ENCODE results near the gene NUP98.

DNA sequence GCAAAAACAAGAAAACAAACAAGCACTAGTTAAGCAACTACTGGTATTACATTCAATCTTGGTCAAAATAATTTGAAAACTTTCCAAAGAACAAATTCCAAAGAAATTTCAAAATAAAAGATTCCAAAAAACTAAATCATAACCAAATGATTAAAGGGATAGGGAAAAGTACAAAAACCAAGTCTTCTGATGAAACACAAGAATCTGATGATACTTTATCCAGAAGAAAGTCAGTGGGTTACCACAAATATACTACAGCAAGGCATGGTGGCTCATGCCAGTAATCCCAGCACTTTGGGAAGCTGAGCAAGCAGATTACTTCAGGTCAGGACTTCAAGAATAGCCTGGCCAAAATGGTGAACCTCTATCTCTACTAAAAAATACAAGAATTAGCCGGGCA lies 59.1 kb downstream of the NUP98 start:
- TF ChIP-seq, protein P1, sequence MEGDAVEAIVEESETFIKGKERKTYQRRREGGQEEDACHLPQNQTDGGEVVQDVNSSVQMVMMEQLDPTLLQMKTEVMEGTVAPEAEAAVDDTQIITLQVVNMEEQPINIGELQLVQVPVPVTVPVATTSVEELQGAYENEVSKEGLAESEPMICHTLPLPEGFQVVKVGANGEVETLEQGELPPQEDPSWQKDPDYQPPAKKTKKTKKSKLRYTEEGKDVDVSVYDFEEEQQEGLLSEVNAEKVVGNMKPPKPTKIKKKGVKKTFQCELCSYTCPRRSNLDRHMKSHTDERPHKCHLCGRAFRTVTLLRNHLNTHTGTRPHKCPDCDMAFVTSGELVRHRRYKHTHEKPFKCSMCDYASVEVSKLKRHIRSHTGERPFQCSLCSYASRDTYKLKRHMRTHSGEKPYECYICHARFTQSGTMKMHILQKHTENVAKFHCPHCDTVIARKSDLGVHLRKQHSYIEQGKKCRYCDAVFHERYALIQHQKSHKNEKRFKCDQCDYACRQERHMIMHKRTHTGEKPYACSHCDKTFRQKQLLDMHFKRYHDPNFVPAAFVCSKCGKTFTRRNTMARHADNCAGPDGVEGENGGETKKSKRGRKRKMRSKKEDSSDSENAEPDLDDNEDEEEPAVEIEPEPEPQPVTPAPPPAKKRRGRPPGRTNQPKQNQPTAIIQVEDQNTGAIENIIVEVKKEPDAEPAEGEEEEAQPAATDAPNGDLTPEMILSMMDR (IDR thresholded peaks at IDR 0.05; ENCODE audit: low read depth, low read length, missing input control) = no peak
- no peak for TF ChIP-seq JUND (IDR thresholded peaks at IDR 0.05)
- TF ChIP-seq FOXA1 (IDR thresholded peaks at IDR 0.05) = no peak
- no peak for TF ChIP-seq SP1 (IDR thresholded peaks at IDR 0.05)
- no peak for TF ChIP-seq RAD21 (IDR thresholded peaks at IDR 0.05)
- no peak for TF ChIP-seq EGR1 (IDR thresholded peaks at IDR 0.05; ENCODE audit: low read depth in 2 of 2)
- no peak for TF ChIP-seq TAF1 (conservative IDR thresholded peaks at IDR 0.05)
- TF ChIP-seq REST (IDR thresholded peaks at IDR 0.05) = no peak
- TF ChIP-seq, protein P2, sequence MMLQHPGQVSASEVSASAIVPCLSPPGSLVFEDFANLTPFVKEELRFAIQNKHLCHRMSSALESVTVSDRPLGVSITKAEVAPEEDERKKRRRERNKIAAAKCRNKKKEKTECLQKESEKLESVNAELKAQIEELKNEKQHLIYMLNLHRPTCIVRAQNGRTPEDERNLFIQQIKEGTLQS (IDR thresholded peaks at IDR 0.05) = no peak
- TF ChIP-seq NR2F2 (IDR thresholded peaks at IDR 0.05) = no peak
- no peak for TF ChIP-seq YY1 (IDR thresholded peaks at IDR 0.05)
- no peak for TF ChIP-seq GABPA (IDR thresholded peaks at IDR 0.05 in 1 of 2, conservative IDR thresholded peaks at IDR 0.05 in 1 of 2)
